Epithelial cell of proximal tubule (primary cell): ENCODE measurements around the gene RUNX2. TPM values are rescaled to one million over a fixed set of nuclear protein-coding genes. Genes with fewer than 3 reads are reported as not detected.

Experiments
- DNase-seq: peaks from one replicate; pipeline ENCODE4 v3.0.0-alpha.2; 2011; ENCODE audit warnings: low read depth
- H3K4me3 ChIP-seq: 2 replicates; pipeline ENCODE4 v1.5.1; 2011; ENCODE audit warnings: low read depth, mild to moderate bottlenecking, low read length
- total RNA-seq: library from RNA; depleted of rRNA; stranded (reverse); fragments of >200 nt; gene quantifications from 2 replicates; pipeline ENCODE4 v1.2.3, GENCODE V29; 2015
- TF ChIP-seq, protein P1 (sequence below): conservative IDR thresholded peaks from 2 replicates; pipeline ENCODE4 v1.5.1; 2012; ENCODE audit warnings: low read depth, mild to moderate bottlenecking, low read length

RUNX2 gene
- total RNA-seq, 1 donor from 2014 or later: 13.1 TPM

DNA sequence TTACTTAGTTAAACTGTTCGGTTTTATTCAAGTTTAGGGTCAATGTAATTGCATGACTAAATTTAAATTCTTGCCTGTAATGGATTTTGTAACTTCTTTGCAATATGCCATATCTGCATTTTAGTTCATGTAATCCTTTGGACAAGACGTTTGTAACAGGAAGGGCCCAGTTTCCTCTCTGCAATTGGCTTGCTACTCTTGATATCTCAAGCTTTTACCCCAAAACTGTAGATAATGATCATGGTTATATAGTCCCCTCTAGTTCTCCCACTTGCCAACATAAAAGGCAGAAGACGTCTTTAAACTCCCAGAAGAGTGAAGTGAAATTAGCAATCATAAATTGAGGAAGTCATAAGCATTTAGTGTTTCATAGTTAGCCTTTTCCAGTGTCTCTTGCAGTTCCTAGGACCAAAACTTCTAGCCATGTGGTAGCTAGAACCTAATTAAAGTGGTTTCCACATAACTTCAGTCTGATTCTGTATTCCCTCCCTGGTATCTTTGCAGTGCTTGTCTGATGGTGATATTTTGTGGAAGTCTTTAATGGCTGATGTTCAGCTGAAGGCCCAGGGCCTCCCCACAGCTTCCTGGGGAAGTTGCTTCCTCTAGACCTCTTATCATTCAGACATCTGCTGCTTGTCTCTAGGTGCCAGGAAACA is 167.4 kb downstream of the RUNX2 start:
- TF ChIP-seq, protein P1, sequence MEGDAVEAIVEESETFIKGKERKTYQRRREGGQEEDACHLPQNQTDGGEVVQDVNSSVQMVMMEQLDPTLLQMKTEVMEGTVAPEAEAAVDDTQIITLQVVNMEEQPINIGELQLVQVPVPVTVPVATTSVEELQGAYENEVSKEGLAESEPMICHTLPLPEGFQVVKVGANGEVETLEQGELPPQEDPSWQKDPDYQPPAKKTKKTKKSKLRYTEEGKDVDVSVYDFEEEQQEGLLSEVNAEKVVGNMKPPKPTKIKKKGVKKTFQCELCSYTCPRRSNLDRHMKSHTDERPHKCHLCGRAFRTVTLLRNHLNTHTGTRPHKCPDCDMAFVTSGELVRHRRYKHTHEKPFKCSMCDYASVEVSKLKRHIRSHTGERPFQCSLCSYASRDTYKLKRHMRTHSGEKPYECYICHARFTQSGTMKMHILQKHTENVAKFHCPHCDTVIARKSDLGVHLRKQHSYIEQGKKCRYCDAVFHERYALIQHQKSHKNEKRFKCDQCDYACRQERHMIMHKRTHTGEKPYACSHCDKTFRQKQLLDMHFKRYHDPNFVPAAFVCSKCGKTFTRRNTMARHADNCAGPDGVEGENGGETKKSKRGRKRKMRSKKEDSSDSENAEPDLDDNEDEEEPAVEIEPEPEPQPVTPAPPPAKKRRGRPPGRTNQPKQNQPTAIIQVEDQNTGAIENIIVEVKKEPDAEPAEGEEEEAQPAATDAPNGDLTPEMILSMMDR: no peak

GRCh38 chr6:45496085-45496433 is 167.9 kb downstream of the RUNX2 start:
- DNase-seq: no peak
- TF ChIP-seq, protein P1: no peak
- no peak overlapping the region for H3K4me3 ChIP-seq

More for the DNA sequence above, 167.4 kb downstream of the RUNX2 start:
- no peak overlapping the region for H3K4me3 ChIP-seq
- DNase-seq: no peak

GRCh38 chr6:45498591-45498990 is 170.5 kb downstream of the RUNX2 start:
- TF ChIP-seq, protein P1: no peak

GRCh38 chr6:45500924-45501816 is 173.0 kb downstream of the RUNX2 start:
- TF ChIP-seq, protein P1: peak; percentile 27
- DNase-seq: no peak

More at GRCh38 chr6:45498591-45498990, 170.5 kb downstream of the RUNX2 start:
- no peak overlapping the region for H3K4me3 ChIP-seq
- no peak for DNase-seq

DNA sequence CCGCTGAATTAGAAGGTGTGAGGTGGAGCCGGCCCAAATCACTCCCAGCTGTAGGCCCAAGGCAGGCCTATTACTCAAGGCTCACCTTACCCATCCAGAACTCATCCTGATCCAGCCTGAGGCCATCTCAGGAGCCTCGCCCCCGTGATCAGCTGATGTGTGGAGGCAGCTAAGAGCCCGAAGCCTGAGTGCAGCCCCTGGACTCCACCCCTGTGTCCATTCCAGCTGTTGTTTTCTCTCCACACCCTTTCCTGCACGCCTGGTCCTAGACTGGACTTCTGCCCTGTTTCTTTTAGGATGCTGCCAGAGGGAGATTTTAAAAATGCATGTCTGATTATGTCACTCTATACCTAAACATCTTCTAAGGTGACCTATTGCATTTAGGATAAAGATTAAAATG is 174.3 kb downstream of the RUNX2 start:
- TF ChIP-seq, protein P1: no peak
- no peak for DNase-seq
- no peak overlapping the region for H3K4me3 ChIP-seq

More at GRCh38 chr6:45500924-45501816, 173.0 kb downstream of the RUNX2 start:
- no peak overlapping the region for H3K4me3 ChIP-seq

GRCh38 chr6:45504947-45505346 is 176.8 kb downstream of the RUNX2 start:
- DNase-seq: peak; percentile 37
- H3K4me3 ChIP-seq: no peak overlapping the region
- TF ChIP-seq, protein P1: no peak

- no peak for DNase-seq
- no peak overlapping the region for H3K4me3 ChIP-seq
- TF ChIP-seq, protein P1: no peak
Measured at GRCh38 chr6:45505470-45505869, 177.3 kb downstream of the RUNX2 start.
